CD14-positive monocyte (primary cell): ENCODE data around the gene MMUT. TPM values are rescaled to one million over a fixed set of nuclear protein-coding genes. Genes with fewer than 3 reads are reported as not detected.

Experiments used
- DNase-seq, 3 donors: peaks; one replicate each; pipeline ENCODE4 v3.0.0-alpha.2; 2011 to 2022
- H2AFZ ChIP-seq: 2 replicates; pipeline ENCODE4 v1.6.0; 2012; ENCODE audit warnings: mild to moderate bottlenecking, low read depth, low read length, inconsistent platforms; ENCODE audit not compliant: insufficient read depth, poor library complexity, severe bottlenecking
- H3K27ac ChIP-seq, 2 donors: 1 replicate in 1 of 2; 2 replicates in 1 of 2; pipeline ENCODE4 v1.5.1; 2012 to 2013; ENCODE audit warnings: low read length in 2 of 2, control low read depth in 1 of 2, inconsistent platforms in 1 of 2, low read depth in 1 of 2, mild to moderate bottlenecking in 1 of 2
- H3K27me3 ChIP-seq, 2 donors: one replicate each; pipeline versions ENCODE4 v1.6.0 to v1.6.1; 2011 to 2013; ENCODE audit warnings: low read length in 2 of 2; ENCODE audit not compliant: control insufficient read depth in 2 of 2, insufficient read depth in 2 of 2
- H3K36me3 ChIP-seq, 2 donors: replicated peaks in 1 of 2; 1 replicate in 1 of 2; 2 replicates in 1 of 2; pipeline versions ENCODE4 v1.5.1 to v1.6.1; 2012 to 2013; ENCODE audit warnings: low read length in 2 of 2, control low read depth in 1 of 2, inconsistent platforms in 1 of 2, mild to moderate bottlenecking in 1 of 2; ENCODE audit not compliant: insufficient read depth in 2 of 2, control insufficient read depth in 1 of 2
- H3K4me1 ChIP-seq, 2 donors: 1 replicate in 1 of 2; 2 replicates in 1 of 2; pipeline versions ENCODE4 v1.5.1 to v1.6.1; 2012 to 2013; ENCODE audit warnings: low read length in 2 of 2, control low read depth in 1 of 2, inconsistent platforms in 1 of 2, mild to moderate bottlenecking in 1 of 2, moderate library complexity in 1 of 2; ENCODE audit not compliant: insufficient read depth in 2 of 2, control insufficient read depth in 1 of 2
- H3K4me2 ChIP-seq: replicated peaks from 2 replicates; pipeline ENCODE3; 2012; ENCODE audit warnings: low read length, moderate library complexity, mild to moderate bottlenecking; ENCODE audit not compliant: poor library complexity, severe bottlenecking; ENCODE audit errors: extremely low read depth
- H3K4me3 ChIP-seq, 3 experiments: fragments of 200-600 bp in 1 of 3; sonication (generic) in 1 of 3; replicated peaks in 1 of 3; 1 replicate in 2 of 3; 2 replicates in 1 of 3; pipeline ENCODE4 v1.5.1; 2011 to 2013; ENCODE audit warnings: low read length in 3 of 3, mild to moderate bottlenecking in 3 of 3, control low read depth in 2 of 3, low read depth in 2 of 3, inconsistent platforms in 1 of 3, moderate library complexity in 1 of 3
- H3K79me2 ChIP-seq: 2 replicates; pipeline ENCODE4 v1.6.0; 2012; ENCODE audit warnings: mild to moderate bottlenecking, control low read depth, inconsistent platforms, low read length, moderate library complexity; ENCODE audit not compliant: insufficient read depth
- H3K9ac ChIP-seq: 2 replicates; pipeline ENCODE4 v1.6.0; 2017; ENCODE audit warnings: low read length, mild to moderate bottlenecking; ENCODE audit not compliant: insufficient read depth, poor library complexity, severe bottlenecking
- H3K9me3 ChIP-seq, 2 donors: replicated peaks in 1 of 2; 1 replicate in 1 of 2; 2 replicates in 1 of 2; pipeline versions ENCODE4 v1.5.1 to v1.6.1; 2012 to 2013; ENCODE audit warnings: low read length in 2 of 2, control low read depth in 1 of 2; ENCODE audit not compliant: control insufficient read depth in 1 of 2, insufficient read depth in 1 of 2
- H4K20me1 ChIP-seq: 2 replicates; pipeline ENCODE4 v1.6.0; 2012; ENCODE audit warnings: mild to moderate bottlenecking, low read length, control low read depth, moderate library complexity; ENCODE audit not compliant: insufficient read depth
- H3K27ac Mint-ChIP-seq, 7 donors: one replicate each; pipeline ENCODE4 v1.8.0; 2020; ENCODE audit warnings: mild to moderate bottlenecking in 7 of 7, mixed read lengths in 7 of 7, moderate library complexity in 6 of 7, inconsistent platforms in 2 of 7
- H3K27me3 Mint-ChIP-seq, 3 donors: one replicate each; pipeline ENCODE4 v1.8.0; 2021 to 2022; ENCODE audit warnings: low read depth in 3 of 3, mild to moderate bottlenecking in 3 of 3, mixed read lengths in 3 of 3, moderate library complexity in 3 of 3, inconsistent platforms in 1 of 3
- H3K36me3 Mint-ChIP-seq, 2 donors: one replicate each; pipeline ENCODE4 v1.8.0; 2020; ENCODE audit warnings: mixed read lengths in 2 of 2, inconsistent platforms in 1 of 2, mild to moderate bottlenecking in 1 of 2
- H3K4me1 Mint-ChIP-seq: one replicate; pipeline ENCODE4 v1.8.0; 2020; ENCODE audit warnings: mild to moderate bottlenecking, mixed read lengths
- H3K4me3 Mint-ChIP-seq, 2 donors: one replicate each; pipeline ENCODE4 v1.8.0; 2020; ENCODE audit warnings: mild to moderate bottlenecking in 2 of 2, mixed read lengths in 2 of 2, moderate library complexity in 1 of 2
- H3K9me3 Mint-ChIP-seq, 7 donors: one replicate each; pipeline ENCODE4 v1.8.0; 2020 to 2022; ENCODE audit warnings: mixed read lengths in 7 of 7, mild to moderate bottlenecking in 6 of 7, moderate library complexity in 6 of 7, inconsistent platforms in 2 of 7
- CTCF ChIP-seq: fragments of 200-600 bp; IDR thresholded peaks from one replicate; pipeline ENCODE4 v1.8.0; 2022; ENCODE audit warnings: antibody characterized with exemption, mild to moderate bottlenecking
- WGBS: methylation state at CpG from one replicate; pipeline ENCODE4 v1.1.5; 2013; ENCODE audit warnings: missing lambda C conversion rate; ENCODE audit not compliant: insufficient coverage; 5-methylcytosine and 5-hydroxymethylcytosine counted together
- intact Hi-C, 2 donors: fragments of 100-400 bp; cut with micrococcal nuclease; formaldehyde crosslinking; loops; one replicate each; pipeline versions ENCODE4 v1.15.0 to v1.15.1; 2023
- polyA plus RNA-seq, 3 donors: library from polyadenylated mRNA; depleted of rRNA in 1 of 3; unstranded in 2 of 3; stranded (reverse) in 1 of 3; fragments of 300-500 nt in 2 of 3; fragments of >200 nt in 1 of 3; fragmentation: Illumina TruSeq in 2 of 3; gene quantifications; 1 replicate in 2 of 3; 2 replicates in 1 of 3; pipeline ENCODE4 v1.2.3, GENCODE V29; 2012 to 2021

MMUT gene
- polyA plus RNA-seq, 3 donors = 3.2 to 9.2 (median 6.4) TPM

DNA sequence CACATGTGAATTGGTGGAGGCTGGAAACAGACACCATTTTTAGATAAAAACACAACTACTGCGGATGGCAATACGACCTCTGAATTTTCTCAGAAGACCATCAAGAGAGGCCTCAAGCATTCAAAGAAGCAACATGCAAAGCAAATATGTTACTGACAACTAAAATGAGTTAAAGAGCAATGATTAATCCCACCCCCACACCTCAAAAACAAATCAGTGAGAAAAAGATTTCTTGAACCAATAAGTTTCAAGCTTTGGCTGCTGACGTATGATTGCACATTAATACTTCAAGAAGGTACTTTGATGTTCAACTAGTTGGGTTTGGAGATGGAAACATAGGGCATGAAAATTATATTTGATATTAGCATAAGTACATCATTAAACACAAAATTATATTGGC is 982 bp downstream of the MMUT start:
- H3K9me3 Mint-ChIP-seq = no peaks in the 10 kb centered on the region
- peaks cover 25 to 33% of the 10 kb centered on the region in 2 donors for H3K4me1 ChIP-seq
- no peak for TF ChIP-seq CTCF
- no CpG with 5 or more reads among the region's 3 CpGs for whole genome bisulfite sequencing
- peak overlapping the region in 1 of 2 donors; percentile 94 for H3K27ac ChIP-seq
- peaks cover 0 to 4% (median 0%) of the 10 kb centered on the region in 3 donors for H3K27me3 Mint-ChIP-seq
- peaks cover 6 to 14% of the 10 kb centered on the region in 2 donors for H3K36me3 Mint-ChIP-seq
- peak overlapping the region; percentile 82 for H3K4me2 ChIP-seq
- H4K20me1 ChIP-seq = no peaks in the 10 kb centered on the region
- H2AFZ ChIP-seq = peak overlapping the region; percentile 86
- H3K27me3 ChIP-seq = no peaks in the 10 kb centered on the region
- peaks cover 35% of the 10 kb centered on the region for H3K4me1 Mint-ChIP-seq
- intact Hi-C loops = no loop called here
- peaks cover 55% of the 10 kb centered on the region for H3K79me2 ChIP-seq
- peak overlapping the region in 3 of 7 donors; percentile 13 to 100 (median 99) for H3K27ac Mint-ChIP-seq
- H3K9ac ChIP-seq = peak overlapping the region; percentile 80
- H3K9me3 ChIP-seq = no peaks in the 10 kb centered on the region
- H3K4me3 Mint-ChIP-seq = peak overlapping the region; percentile 25 to 99
- peaks cover 9 to 19% of the 10 kb centered on the region in 2 donors for H3K36me3 ChIP-seq
- no peak for DNase-seq
- peak overlapping the region; percentile 86 to 87 (median 86) for H3K4me3 ChIP-seq

- Histone ChIP-seq H3K9me3 (no peaks in the 10 kb centered on the region), H4K20me1 (no peaks in the 10 kb centered on the region), H3K27ac (no peak overlapping the region), H3K27me3 (no peaks in the 10 kb centered on the region), H2AFZ (no peak overlapping the region), H3K36me3 (peaks cover 24 to 51% of the 10 kb centered on the region in 2 donors), H3K4me2 (no peak overlapping the region), H3K9ac (no peak overlapping the region), H3K79me2 (peaks cover 20% of the 10 kb centered on the region), H3K4me3 (no peak overlapping the region), H3K4me1 (peaks cover 15 to 21% of the 10 kb centered on the region in 2 donors)
- no peak overlapping the region for H3K27ac Mint-ChIP-seq
- H3K36me3 Mint-ChIP-seq = peaks cover 22 to 32% of the 10 kb centered on the region in 2 donors
- intact Hi-C loops = no loop called here
- WGBS = no CpG with 5 or more reads among the region's 4 CpGs
- no peak overlapping the region for H3K4me3 Mint-ChIP-seq
- TF ChIP-seq CTCF = no peak
- H3K27me3 Mint-ChIP-seq = peaks cover 0 to 3% (median 0%) of the 10 kb centered on the region in 3 donors
- DNase-seq = no peak
- no peaks in the 10 kb centered on the region for H3K9me3 Mint-ChIP-seq
- H3K4me1 Mint-ChIP-seq = peaks cover 22% of the 10 kb centered on the region
These were observed 5.3 kb downstream of the MMUT start for GRCh38 chr6:49457771-49458170.
